NCI-H2196 treated with DMSO at 0.1 percent for 48 hours (cell line): ENCODE measurements around the gene RPTOR.
"Not testable (repeated sequence)": the region's sequence is repeated elsewhere in the genome, so short reads cannot be mapped to it uniquely, and the experiment has no call there.

Experiments
- DNase-seq: peaks from one replicate; lab custom pipeline; 2025; ENCODE audit not compliant: unreplicated experiment; lab: John Stamatoyannopoulos, UW

The RPTOR gene

GRCh38 chr17:80804466-80804865, 259.8 kb downstream of the RPTOR start:
- no peak for DNase-seq

GRCh38 chr17:80805032-80805751, 260.6 kb downstream of the RPTOR start:
- DNase-seq = no peak

GRCh38 chr17:80807014-80807413, 262.4 kb downstream of the RPTOR start:
- no peak for DNase-seq

GRCh38 chr17:80807882-80808281, 263.2 kb downstream of the RPTOR start:
- no peak for DNase-seq

- no peak for DNase-seq
Measured at GRCh38 chr17:80811181-80812105, 266.8 kb downstream of the RPTOR start.

GRCh38 chr17:80812362-80813088, 267.9 kb downstream of the RPTOR start:
- DNase-seq = no peak

- no peak for DNase-seq
Measured at GRCh38 chr17:80813318-80813717, 268.7 kb downstream of the RPTOR start.

- DNase-seq = no peak
Measured at GRCh38 chr17:80814491-80814890, 269.9 kb downstream of the RPTOR start.

GRCh38 chr17:80815151-80815681, 270.6 kb downstream of the RPTOR start:
- DNase-seq = no peak

- not testable (repeated sequence) for DNase-seq
Measured at GRCh38 chr17:80815718-80816117, 271.1 kb downstream of the RPTOR start.

GRCh38 chr17:80816241-80817103, 271.8 kb downstream of the RPTOR start:
- DNase-seq = no peak

GRCh38 chr17:80817321-80817845, 272.7 kb downstream of the RPTOR start:
- DNase-seq = no peak

- DNase-seq = no peak
Measured at GRCh38 chr17:80817861-80818260, 273.2 kb downstream of the RPTOR start.

GRCh38 chr17:80818871-80819270, 274.2 kb downstream of the RPTOR start:
- no peak for DNase-seq

- DNase-seq = no peak
Measured at GRCh38 chr17:80819422-80820164, 275.0 kb downstream of the RPTOR start.

GRCh38 chr17:80820331-80820730, 275.7 kb downstream of the RPTOR start:
- no peak for DNase-seq

- no peak for DNase-seq
Measured at GRCh38 chr17:80821546-80821945, 276.9 kb downstream of the RPTOR start.

GRCh38 chr17:80822021-80822699, 277.5 kb downstream of the RPTOR start:
- DNase-seq = no peak
